Measurements from ENCODE around the gene IP6K3.

The IP6K3 gene

GRCh38 chr6:33765368-33765767 lies 18.7 kb upstream of the IP6K3 start:
- TF ChIP-seq CTCF (IDR thresholded peaks at IDR 0.05; ENCODE audit: low read length, missing control alignments): no peak
- no peak for DNase-seq (ENCODE audit: low read depth)

GRCh38 chr6:33764036-33764435 lies 17.3 kb upstream of the IP6K3 start:
- no peak overlapping the region for H3K4me3 ChIP-seq (replicated peaks; ENCODE audit: low read depth, low read length)
- TF ChIP-seq CTCF (IDR thresholded peaks at IDR 0.05; ENCODE audit: low read length, missing control alignments): no peak
- DNase-seq (ENCODE audit: low read depth): no peak

More at GRCh38 chr6:33765368-33765767, 18.7 kb upstream of the IP6K3 start:
- no peak overlapping the region for H3K4me3 ChIP-seq (replicated peaks; ENCODE audit: low read depth, low read length)

GRCh38 chr6:33763483-33763882 lies 16.8 kb upstream of the IP6K3 start:
- H3K4me3 ChIP-seq (replicated peaks; ENCODE audit: low read depth, low read length): no peak overlapping the region
- TF ChIP-seq CTCF (IDR thresholded peaks at IDR 0.05; ENCODE audit: low read length, missing control alignments): no peak
- DNase-seq (ENCODE audit: low read depth): no peak

DNA sequence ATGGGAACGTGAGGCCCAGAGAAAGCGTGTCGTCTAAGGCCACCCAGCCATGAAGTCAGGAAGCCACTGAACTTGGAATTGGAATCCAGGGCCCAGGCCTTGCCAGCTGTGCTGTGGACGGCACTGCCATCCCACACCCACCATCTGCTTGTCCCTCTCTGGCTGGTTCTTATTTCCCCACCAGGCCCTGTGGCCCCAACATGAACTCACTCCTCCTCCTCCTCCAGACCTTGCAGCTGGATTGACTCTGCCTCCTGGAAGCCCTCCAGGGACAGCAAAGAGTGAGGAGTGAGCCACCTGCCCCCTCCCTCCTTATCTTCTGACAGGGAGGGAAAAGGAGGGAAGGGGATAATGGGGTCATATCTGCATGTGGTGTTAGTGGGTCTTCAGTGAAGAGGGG lies 16.0 kb upstream of the IP6K3 start:
- TF ChIP-seq CTCF (IDR thresholded peaks at IDR 0.05; ENCODE audit: low read length, missing control alignments): no peak
- no peak overlapping the region for H3K4me3 ChIP-seq (replicated peaks; ENCODE audit: low read depth, low read length)
- no peak for DNase-seq (ENCODE audit: low read depth)

GRCh38 chr6:33761922-33762629 lies 15.4 kb upstream of the IP6K3 start:
- no peak overlapping the region for H3K4me3 ChIP-seq (replicated peaks; ENCODE audit: low read depth, low read length)
- peak; percentile 54 for DNase-seq (ENCODE audit: low read depth)
- peak; percentile 65 for TF ChIP-seq CTCF (IDR thresholded peaks at IDR 0.05; ENCODE audit: low read length, missing control alignments)

DNA sequence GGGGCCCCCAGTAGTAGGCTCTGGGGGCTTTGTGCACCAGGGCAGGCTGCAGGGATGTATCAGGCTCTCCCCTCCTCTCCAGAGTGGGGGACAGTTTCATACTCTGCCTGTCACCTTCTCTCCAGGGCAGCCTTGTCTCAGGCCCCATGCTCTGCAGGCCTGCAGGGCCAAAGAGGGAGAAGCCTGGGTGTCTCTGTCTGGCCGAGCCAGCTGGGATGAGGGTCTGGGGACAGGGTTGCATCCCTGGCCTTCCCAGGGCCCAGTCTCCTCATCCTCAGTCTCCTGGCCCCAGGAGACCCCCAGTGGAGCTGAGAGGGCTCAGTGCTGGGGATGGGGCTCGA lies 14.8 kb upstream of the IP6K3 start:
- no peak overlapping the region for H3K4me3 ChIP-seq (replicated peaks; ENCODE audit: low read depth, low read length)
- no peak for TF ChIP-seq CTCF (IDR thresholded peaks at IDR 0.05; ENCODE audit: low read length, missing control alignments)
- DNase-seq (ENCODE audit: low read depth): no peak

Measured in fibroblast of pulmonary artery (primary cell).